ENCODE data around the gene STT3B. TPM values are rescaled to one million over a fixed set of nuclear protein-coding genes. Genes with fewer than 3 reads are reported as not detected.
A peak's percentile ranks its signal among the peaks of the same experiment; 100 is the strongest.

STT3B gene
- total and polyA plus RNA-seq, 2 of the 13 experiments (the other 11 are each of a cell fraction or from before 2014, with no cell fraction given) = 85.0 to 205 TPM

DNA sequence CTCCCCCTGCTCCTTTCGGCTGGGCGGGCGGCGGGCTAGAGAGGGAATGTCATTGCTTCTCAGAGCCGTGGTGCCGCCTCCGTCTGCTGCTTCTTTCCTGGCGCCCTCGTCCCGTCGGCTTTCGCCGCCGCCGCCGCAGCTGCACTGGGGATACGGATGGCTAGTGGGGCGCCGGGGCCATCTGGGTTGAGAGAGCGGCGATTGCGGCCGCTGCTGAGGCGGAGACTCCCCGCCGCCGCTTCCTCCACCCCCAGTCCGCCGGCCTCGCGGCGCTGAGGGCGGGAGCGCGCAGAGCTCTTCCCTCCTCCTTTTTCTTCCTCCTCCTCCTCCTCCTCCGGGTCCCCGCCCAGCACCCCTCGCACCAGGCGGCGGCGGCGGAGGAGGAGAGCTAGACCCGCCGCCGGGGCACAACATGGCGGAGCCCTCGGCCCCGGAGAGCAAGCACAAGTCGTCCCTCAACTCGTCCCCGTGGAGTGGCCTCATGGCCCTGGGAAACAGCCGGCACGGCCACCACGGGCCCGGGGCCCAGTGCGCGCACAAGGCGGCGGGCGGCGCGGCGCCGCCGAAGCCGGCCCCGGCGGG, at the start of gene STT3B (continued):
- TF ChIP-seq ZNF589 (CRISPR knock-in tag; conservative IDR thresholded peaks at IDR 0.05) = peak; percentile 17; the same call in 1 of the 2 replicates
- TF ChIP-seq, protein P1, sequence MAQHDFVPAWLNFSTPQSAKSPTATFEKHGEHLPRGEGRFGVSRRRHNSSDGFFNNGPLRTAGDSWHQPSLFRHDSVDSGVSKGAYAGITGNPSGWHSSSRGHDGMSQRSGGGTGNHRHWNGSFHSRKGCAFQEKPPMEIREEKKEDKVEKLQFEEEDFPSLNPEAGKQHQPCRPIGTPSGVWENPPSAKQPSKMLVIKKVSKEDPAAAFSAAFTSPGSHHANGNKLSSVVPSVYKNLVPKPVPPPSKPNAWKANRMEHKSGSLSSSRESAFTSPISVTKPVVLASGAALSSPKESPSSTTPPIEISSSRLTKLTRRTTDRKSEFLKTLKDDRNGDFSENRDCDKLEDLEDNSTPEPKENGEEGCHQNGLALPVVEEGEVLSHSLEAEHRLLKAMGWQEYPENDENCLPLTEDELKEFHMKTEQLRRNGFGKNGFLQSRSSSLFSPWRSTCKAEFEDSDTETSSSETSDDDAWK (CRISPR knock-in tag; IDR thresholded peaks at IDR 0.05) = no peak
- TF ChIP-seq GATAD2A (CRISPR knock-in tag; IDR thresholded peaks at IDR 0.05) = peak; percentile 3; the same call in 1 of the 2 replicates
- no peak for TF ChIP-seq TMF1 (CRISPR knock-in tag; IDR thresholded peaks at IDR 0.05; ENCODE audit: low read depth)
- TF ChIP-seq, protein P2, sequence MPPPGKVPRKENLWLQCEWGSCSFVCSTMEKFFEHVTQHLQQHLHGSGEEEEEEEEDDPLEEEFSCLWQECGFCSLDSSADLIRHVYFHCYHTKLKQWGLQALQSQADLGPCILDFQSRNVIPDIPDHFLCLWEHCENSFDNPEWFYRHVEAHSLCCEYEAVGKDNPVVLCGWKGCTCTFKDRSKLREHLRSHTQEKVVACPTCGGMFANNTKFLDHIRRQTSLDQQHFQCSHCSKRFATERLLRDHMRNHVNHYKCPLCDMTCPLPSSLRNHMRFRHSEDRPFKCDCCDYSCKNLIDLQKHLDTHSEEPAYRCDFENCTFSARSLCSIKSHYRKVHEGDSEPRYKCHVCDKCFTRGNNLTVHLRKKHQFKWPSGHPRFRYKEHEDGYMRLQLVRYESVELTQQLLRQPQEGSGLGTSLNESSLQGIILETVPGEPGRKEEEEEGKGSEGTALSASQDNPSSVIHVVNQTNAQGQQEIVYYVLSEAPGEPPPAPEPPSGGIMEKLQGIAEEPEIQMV (CRISPR knock-in tag; IDR thresholded peaks at IDR 0.05; ENCODE audit: low read depth) = no peak; the same call in 1 of the 2 replicates
- TF ChIP-seq DR1 (CRISPR knock-in tag; IDR thresholded peaks at IDR 0.05) = no peak
- no peak for TF ChIP-seq JDP2 (CRISPR knock-in tag; IDR thresholded peaks at IDR 0.05; ENCODE audit: borderline replicate concordance)
- TF ChIP-seq ZNF775 (CRISPR knock-in tag; IDR thresholded peaks at IDR 0.05; ENCODE audit: borderline replicate concordance) = no peak
- TF ChIP-seq, protein P3, sequence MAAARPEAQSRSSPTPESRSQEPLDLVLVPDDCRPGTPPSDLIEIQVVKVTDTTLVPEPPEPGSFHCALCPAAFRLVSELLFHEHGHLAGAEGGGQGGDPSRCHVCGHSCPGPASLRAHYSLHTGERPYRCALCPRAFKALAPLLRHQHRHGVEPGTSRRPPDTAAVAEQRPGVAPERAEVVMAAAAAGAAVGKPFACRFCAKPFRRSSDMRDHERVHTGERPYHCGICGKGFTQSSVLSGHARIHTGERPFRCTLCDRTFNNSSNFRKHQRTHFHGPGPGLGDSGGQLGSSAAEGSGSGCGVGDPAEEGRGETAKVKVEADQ (CRISPR knock-in tag; IDR thresholded peaks at IDR 0.05; ENCODE audit: borderline replicate concordance) = no peak
- peak; percentile 92 for TF ChIP-seq TAF1 (CRISPR knock-in tag; IDR thresholded peaks at IDR 0.05)
- TF ChIP-seq ZNF225 (CRISPR knock-in tag; IDR thresholded peaks at IDR 0.05) = 0 out of 2 replicates have a peak, but pooled peaks have one; percentile 4
- TF ChIP-seq ZNF124 (CRISPR knock-in tag; IDR thresholded peaks at IDR 0.05) = no peak
- no peak for TF ChIP-seq ZSCAN30 (CRISPR knock-in tag; IDR thresholded peaks at IDR 0.05)
- TF ChIP-seq, protein P4, sequence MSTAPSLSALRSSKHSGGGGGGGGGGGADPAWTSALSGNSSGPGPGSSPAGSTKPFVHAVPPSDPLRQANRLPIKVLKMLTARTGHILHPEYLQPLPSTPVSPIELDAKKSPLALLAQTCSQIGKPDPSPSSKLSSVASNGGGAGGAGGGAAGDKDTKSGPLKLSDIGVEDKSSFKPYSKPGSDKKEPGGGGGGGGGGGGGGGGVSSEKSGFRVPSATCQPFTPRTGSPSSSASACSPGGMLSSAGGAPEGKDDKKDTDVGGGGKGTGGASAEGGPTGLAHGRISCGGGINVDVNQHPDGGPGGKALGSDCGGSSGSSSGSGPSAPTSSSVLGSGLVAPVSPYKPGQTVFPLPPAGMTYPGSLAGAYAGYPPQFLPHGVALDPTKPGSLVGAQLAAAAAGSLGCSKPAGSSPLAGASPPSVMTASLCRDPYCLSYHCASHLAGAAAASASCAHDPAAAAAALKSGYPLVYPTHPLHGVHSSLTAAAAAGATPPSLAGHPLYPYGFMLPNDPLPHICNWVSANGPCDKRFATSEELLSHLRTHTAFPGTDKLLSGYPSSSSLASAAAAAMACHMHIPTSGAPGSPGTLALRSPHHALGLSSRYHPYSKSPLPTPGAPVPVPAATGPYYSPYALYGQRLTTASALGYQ (CRISPR knock-in tag; IDR thresholded peaks at IDR 0.05) = no peak
- no peak for TF ChIP-seq POLR2AphosphoS2 (IDR thresholded peaks at IDR 0.05; ENCODE audit: low read depth, low read length)
- TF ChIP-seq, protein P5, sequence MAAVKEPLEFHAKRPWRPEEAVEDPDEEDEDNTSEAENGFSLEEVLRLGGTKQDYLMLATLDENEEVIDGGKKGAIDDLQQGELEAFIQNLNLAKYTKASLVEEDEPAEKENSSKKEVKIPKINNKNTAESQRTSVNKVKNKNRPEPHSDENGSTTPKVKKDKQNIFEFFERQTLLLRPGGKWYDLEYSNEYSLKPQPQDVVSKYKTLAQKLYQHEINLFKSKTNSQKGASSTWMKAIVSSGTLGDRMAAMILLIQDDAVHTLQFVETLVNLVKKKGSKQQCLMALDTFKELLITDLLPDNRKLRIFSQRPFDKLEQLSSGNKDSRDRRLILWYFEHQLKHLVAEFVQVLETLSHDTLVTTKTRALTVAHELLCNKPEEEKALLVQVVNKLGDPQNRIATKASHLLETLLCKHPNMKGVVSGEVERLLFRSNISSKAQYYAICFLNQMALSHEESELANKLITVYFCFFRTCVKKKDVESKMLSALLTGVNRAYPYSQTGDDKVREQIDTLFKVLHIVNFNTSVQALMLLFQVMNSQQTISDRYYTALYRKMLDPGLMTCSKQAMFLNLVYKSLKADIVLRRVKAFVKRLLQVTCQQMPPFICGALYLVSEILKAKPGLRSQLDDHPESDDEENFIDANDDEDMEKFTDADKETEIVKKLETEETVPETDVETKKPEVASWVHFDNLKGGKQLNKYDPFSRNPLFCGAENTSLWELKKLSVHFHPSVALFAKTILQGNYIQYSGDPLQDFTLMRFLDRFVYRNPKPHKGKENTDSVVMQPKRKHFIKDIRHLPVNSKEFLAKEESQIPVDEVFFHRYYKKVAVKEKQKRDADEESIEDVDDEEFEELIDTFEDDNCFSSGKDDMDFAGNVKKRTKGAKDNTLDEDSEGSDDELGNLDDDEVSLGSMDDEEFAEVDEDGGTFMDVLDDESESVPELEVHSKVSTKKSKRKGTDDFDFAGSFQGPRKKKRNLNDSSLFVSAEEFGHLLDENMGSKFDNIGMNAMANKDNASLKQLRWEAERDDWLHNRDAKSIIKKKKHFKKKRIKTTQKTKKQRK (IDR thresholded peaks at IDR 0.05; ENCODE audit: low read length) = no peak
- no peak for TF ChIP-seq ZNF616 (CRISPR knock-in tag; IDR thresholded peaks at IDR 0.05; ENCODE audit: low read depth)
- no peak for TF ChIP-seq ZFP62 (CRISPR knock-in tag; IDR thresholded peaks at IDR 0.05)
- no peak; the same call in 1 of the 2 replicates for TF ChIP-seq ZBTB3 (CRISPR knock-in tag; IDR thresholded peaks at IDR 0.05; ENCODE audit: borderline replicate concordance, low read depth)
- TF ChIP-seq CBX5 (CRISPR knock-in tag; IDR thresholded peaks at IDR 0.05; ENCODE audit: borderline replicate concordance) = no peak
- no peak for TF ChIP-seq PPARG (CRISPR knock-in tag; conservative IDR thresholded peaks at IDR 0.05)
